Fibroblast of lung (primary cell): Measurements from ENCODE around the gene RAB40B. TPM values are rescaled to one million over a fixed set of nuclear protein-coding genes. Genes with fewer than 3 reads are reported as not detected.

ENCODE experiments used
- DNase-seq, 2 donors: peaks; one replicate each; pipeline versions ENCODE4 v3.0.0 to v3.0.0-alpha.2; 2010; ENCODE audit warnings: low read depth in 2 of 2
- H2AFZ ChIP-seq: 2 replicates; pipeline ENCODE4 v1.5.1; 2012; ENCODE audit warnings: low read length, control low read depth, inconsistent platforms
- H3K27ac ChIP-seq: 2 replicates; pipeline ENCODE4 v1.5.1; 2011; ENCODE audit warnings: low read length, control low read depth; ENCODE audit not compliant: insufficient read depth
- H3K27me3 ChIP-seq: 2 replicates; pipeline ENCODE4 v1.5.1; 2011; ENCODE audit warnings: mild to moderate bottlenecking, low read length; ENCODE audit not compliant: control insufficient read depth, insufficient read depth
- H3K36me3 ChIP-seq: 2 replicates; pipeline ENCODE4 v1.5.1; 2011; ENCODE audit warnings: low read length; ENCODE audit not compliant: control insufficient read depth, insufficient read depth
- H3K4me1 ChIP-seq: 2 replicates; pipeline ENCODE4 v1.5.1; 2011; ENCODE audit warnings: low read length; ENCODE audit not compliant: control insufficient read depth, insufficient read depth; ENCODE audit errors: extremely low read depth
- H3K4me2 ChIP-seq: 2 replicates; pipeline ENCODE4 v1.5.1; 2011; ENCODE audit warnings: low read length, control low read depth; ENCODE audit not compliant: insufficient read depth; ENCODE audit errors: extremely low read depth
- H3K4me3 ChIP-seq, 4 experiments: fragments of 200-600 bp in 1 of 4; sonication (generic) in 1 of 4; replicated peaks in 1 of 4; 2 replicates each; pipeline ENCODE4 v1.5.1; 2011 to 2016; ENCODE audit warnings: low read length in 4 of 4, low read depth in 3 of 4, mild to moderate bottlenecking in 3 of 4, control low read depth in 2 of 4, inconsistent platforms in 1 of 4, mixed read lengths in 1 of 4; ENCODE audit not compliant: insufficient read depth in 1 of 4; ENCODE audit errors: control extremely low read depth in 1 of 4
- H3K79me2 ChIP-seq: 2 replicates; pipeline ENCODE4 v1.5.1; 2012; ENCODE audit warnings: mild to moderate bottlenecking, low read length, inconsistent platforms; ENCODE audit not compliant: control insufficient read depth, insufficient read depth
- H3K9ac ChIP-seq: 2 replicates; pipeline ENCODE4 v1.5.1; 2011; ENCODE audit warnings: mild to moderate bottlenecking, low read length, control low read depth; ENCODE audit not compliant: insufficient read depth
- H3K9me3 ChIP-seq: 2 replicates; pipeline ENCODE4 v1.5.1; 2012; ENCODE audit warnings: low read depth, low read length; ENCODE audit not compliant: control insufficient read depth, insufficient read depth
- H4K20me1 ChIP-seq: 2 replicates; pipeline ENCODE4 v1.5.1; 2011; ENCODE audit warnings: low read length; ENCODE audit not compliant: control insufficient read depth, insufficient read depth; ENCODE audit errors: extremely low read depth
- EZH2 ChIP-seq: IDR thresholded peaks from 2 replicates; pipeline ENCODE4 v1.5.1; 2012; ENCODE audit warnings: low read length, control low read depth, mild to moderate bottlenecking; ENCODE audit errors: missing control alignments
- polyA plus RNA-seq, 2 donors: library from polyadenylated mRNA; depleted of rRNA in 1 of 2; stranded (reverse) in 1 of 2; unstranded in 1 of 2; fragments of >200 nt; gene quantifications; 2 replicates each; pipeline ENCODE4 v1.2.1, GENCODE V29; 2011 to 2012; ENCODE audit warnings: missing spikeins in 1 of 2
- total RNA-seq: library from RNA; depleted of rRNA; stranded (reverse); fragments of >200 nt; gene quantifications from 2 replicates; pipeline ENCODE4 v1.2.1, GENCODE V29; 2014
- TF ChIP-seq, protein P1 (sequence below), 2 donors: IDR thresholded peaks in 1 of 2; conservative IDR thresholded peaks in 1 of 2; 1 replicate in 1 of 2; 2 replicates in 1 of 2; pipeline ENCODE4 v1.5.1; 2011 to 2012; ENCODE audit warnings: low read length in 2 of 2, control low read depth in 1 of 2, inconsistent platforms in 1 of 2, low read depth in 1 of 2, mild to moderate bottlenecking in 1 of 2

RAB40B gene
- total and polyA plus RNA-seq, 2 donors (not counting 1 experiment from before 2014, with no cell fraction given) = 3.3 TPM

DNA sequence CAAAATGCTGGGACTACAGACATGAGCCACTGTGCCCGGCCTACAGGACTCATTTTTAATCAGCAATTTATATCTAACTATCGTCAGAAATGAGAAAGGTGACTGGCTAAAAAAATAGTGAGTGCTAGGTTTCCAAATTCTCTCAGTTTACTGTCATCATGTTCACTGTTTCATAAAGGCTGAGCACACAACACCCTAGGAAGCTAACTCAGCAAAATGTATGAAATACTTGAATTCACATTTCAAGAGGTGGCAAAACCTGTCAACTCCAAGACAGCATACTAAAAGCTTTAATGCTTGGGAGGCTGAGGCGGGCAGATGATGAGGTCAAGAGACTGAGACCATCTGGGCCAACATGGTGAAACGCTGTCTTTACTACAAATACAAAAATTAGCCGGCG, 67.0 kb downstream of the RAB40B start:
- no peak overlapping the region for H3K9ac ChIP-seq
- DNase-seq = no peak
- no peak overlapping the region for H3K4me2 ChIP-seq
- H3K36me3 ChIP-seq = peaks cover 6% of the 10 kb centered on the region
- H3K9me3 ChIP-seq = no peaks in the 10 kb centered on the region
- H3K27ac ChIP-seq = no peak overlapping the region
- no peaks in the 10 kb centered on the region for H4K20me1 ChIP-seq
- H3K27me3 ChIP-seq = no peaks in the 10 kb centered on the region
- H2AFZ ChIP-seq = no peak overlapping the region
- H3K4me1 ChIP-seq = no peaks in the 10 kb centered on the region
- H3K79me2 ChIP-seq = peaks cover 30% of the 10 kb centered on the region
- H3K4me3 ChIP-seq = no peak overlapping the region
- no peak for TF ChIP-seq EZH2

DNA sequence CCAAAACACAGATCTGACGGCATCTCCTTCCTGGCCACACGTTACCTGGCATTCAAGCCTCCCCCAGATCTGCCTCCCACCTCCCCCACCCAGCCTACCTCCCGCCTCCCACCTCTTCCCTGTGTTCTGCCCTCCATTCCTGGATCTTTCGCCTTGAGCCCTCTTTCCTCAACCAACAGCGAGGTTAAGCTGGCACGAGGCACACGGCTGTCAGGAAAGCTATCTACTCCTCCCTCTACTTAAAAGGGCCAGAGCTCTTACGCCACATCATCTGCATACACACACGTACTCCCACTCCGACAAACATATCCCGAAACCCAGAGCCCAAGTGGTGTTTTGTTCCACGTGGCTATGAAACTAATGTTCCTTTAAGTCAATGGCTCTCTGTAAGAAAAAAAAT, 68.3 kb downstream of the RAB40B start:
- H3K27me3 ChIP-seq = no peaks in the 10 kb centered on the region
- TF ChIP-seq EZH2 = no peak
- TF ChIP-seq, protein P1, sequence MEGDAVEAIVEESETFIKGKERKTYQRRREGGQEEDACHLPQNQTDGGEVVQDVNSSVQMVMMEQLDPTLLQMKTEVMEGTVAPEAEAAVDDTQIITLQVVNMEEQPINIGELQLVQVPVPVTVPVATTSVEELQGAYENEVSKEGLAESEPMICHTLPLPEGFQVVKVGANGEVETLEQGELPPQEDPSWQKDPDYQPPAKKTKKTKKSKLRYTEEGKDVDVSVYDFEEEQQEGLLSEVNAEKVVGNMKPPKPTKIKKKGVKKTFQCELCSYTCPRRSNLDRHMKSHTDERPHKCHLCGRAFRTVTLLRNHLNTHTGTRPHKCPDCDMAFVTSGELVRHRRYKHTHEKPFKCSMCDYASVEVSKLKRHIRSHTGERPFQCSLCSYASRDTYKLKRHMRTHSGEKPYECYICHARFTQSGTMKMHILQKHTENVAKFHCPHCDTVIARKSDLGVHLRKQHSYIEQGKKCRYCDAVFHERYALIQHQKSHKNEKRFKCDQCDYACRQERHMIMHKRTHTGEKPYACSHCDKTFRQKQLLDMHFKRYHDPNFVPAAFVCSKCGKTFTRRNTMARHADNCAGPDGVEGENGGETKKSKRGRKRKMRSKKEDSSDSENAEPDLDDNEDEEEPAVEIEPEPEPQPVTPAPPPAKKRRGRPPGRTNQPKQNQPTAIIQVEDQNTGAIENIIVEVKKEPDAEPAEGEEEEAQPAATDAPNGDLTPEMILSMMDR (conservative IDR thresholded peaks at IDR 0.05 in 1 of 2, IDR thresholded peaks at IDR 0.05 in 1 of 2; ENCODE audit: low read depth in 1 of 2, low read length in 2 of 2) = no peak
- no peaks in the 10 kb centered on the region for H3K4me1 ChIP-seq
- peaks cover 28% of the 10 kb centered on the region for H3K79me2 ChIP-seq
- H4K20me1 ChIP-seq = no peaks in the 10 kb centered on the region
- H3K4me3 ChIP-seq = no peak overlapping the region
- no peak overlapping the region for H3K4me2 ChIP-seq
- H3K9me3 ChIP-seq = no peaks in the 10 kb centered on the region
- no peak overlapping the region for H3K27ac ChIP-seq
- DNase-seq = no peak
- H3K9ac ChIP-seq = no peak overlapping the region
- no peak overlapping the region for H2AFZ ChIP-seq
- H3K36me3 ChIP-seq = peaks cover 6% of the 10 kb centered on the region

DNA sequence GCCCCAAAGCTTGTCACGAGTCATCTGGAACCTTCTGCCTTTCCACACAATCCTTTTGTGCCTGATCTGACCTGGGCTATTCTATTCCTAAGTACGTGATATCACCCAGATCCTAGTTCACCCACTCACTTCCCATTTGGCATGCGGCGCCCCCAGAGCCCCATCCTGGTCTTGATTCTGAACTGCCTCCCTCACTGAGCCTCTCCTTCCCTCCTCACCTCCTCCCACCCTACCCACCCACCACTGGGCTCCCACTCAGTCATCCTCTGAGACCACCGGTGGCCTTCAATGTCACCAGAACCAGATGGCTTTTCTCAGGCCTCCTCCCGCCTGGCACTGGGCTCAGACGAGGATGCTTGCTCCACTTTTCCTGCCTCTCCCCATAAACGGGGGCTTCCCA, 68.8 kb downstream of the RAB40B start:
- H3K27me3 ChIP-seq = no peaks in the 10 kb centered on the region
- H3K4me3 ChIP-seq = no peak overlapping the region
- H3K36me3 ChIP-seq = peaks cover 9% of the 10 kb centered on the region
- H3K9me3 ChIP-seq = no peaks in the 10 kb centered on the region
- peaks cover 27% of the 10 kb centered on the region for H3K79me2 ChIP-seq
- H3K9ac ChIP-seq = no peak overlapping the region
- H2AFZ ChIP-seq = no peak overlapping the region
- no peak overlapping the region for H3K4me2 ChIP-seq
- no peak overlapping the region for H3K27ac ChIP-seq
- no peaks in the 10 kb centered on the region for H4K20me1 ChIP-seq
- H3K4me1 ChIP-seq = no peaks in the 10 kb centered on the region
- TF ChIP-seq EZH2 = no peak
- TF ChIP-seq, protein P1 (conservative IDR thresholded peaks at IDR 0.05 in 1 of 2, IDR thresholded peaks at IDR 0.05 in 1 of 2; ENCODE audit: low read depth in 1 of 2, low read length in 2 of 2) = no peak
- DNase-seq = no peak
